Inferior parietal cortex (tissue), 1 donor: ENCODE results near the gene ALS2CL.

Experiments
- DNase-seq: peaks from one replicate; pipeline ENCODE4 v3.0.0-alpha.2; 2016; ENCODE audit errors: extremely low spot score

Gene ALS2CL

GRCh38 chr3:46639221-46639620 lies 54.3 kb downstream of the ALS2CL start:
- DNase-seq = no peak

GRCh38 chr3:46634856-46635255 lies 58.6 kb downstream of the ALS2CL start:
- no peak for DNase-seq

- no peak for DNase-seq
Measured at GRCh38 chr3:46632792-46633191, 60.7 kb downstream of the ALS2CL start.

- peak; percentile 75 for DNase-seq
Measured at GRCh38 chr3:46629551-46630517, 63.6 kb downstream of the ALS2CL start.

- DNase-seq = peak; percentile 59
Measured at GRCh38 chr3:46628901-46629369, 64.5 kb downstream of the ALS2CL start.

- no peak for DNase-seq
Measured at GRCh38 chr3:46627078-46627477, 66.4 kb downstream of the ALS2CL start.

- DNase-seq = no peak
Measured at GRCh38 chr3:46626039-46626438, 67.4 kb downstream of the ALS2CL start.

GRCh38 chr3:46624975-46625490 lies 68.4 kb downstream of the ALS2CL start:
- no peak for DNase-seq

- no peak for DNase-seq
Measured at GRCh38 chr3:46624533-46624932, 68.9 kb downstream of the ALS2CL start.

- DNase-seq = no peak
Measured at GRCh38 chr3:46619845-46620778, 73.4 kb downstream of the ALS2CL start.
